Measurements from ENCODE around the gene ESAM.

ESAM gene

DNA sequence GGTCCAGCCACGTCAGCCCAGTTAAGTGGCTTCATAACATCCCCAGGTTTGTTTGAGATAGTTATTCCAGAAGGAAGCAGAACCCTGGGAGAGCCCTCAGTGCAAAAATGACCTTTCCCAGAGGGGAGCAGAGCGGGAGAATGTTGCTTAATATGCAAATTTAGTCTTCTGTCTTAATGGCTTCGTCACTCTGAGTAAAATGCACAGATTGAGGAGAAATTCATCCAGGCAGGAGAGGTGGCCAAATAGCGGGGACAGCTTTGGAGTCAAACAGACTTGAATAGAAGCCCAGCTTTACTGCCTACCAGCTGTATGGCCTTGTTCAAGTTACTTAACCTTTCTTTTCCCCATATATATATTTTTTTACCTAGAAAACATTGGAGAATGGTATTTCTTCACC, 34.6 kb downstream of the ESAM start:
- DNase-seq, result no peak

DNA sequence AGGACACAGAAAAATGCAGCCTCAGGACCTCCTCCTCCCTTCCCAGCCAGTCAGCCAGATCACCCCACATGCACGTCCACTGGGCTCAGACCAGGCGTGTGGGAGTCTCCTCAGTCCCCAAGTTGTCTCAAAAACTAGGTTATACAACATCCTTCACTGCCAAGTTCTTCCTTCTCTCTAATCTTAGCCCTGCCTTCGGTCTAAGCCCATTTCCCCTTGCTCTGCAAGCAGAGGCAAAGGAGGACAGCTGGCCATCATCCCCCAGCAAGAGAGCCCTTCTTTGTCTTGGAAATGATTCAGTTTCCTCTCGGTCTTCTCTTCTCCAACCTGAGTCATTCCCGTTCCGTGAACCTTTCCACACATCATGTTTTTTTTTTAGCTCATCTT, 36.4 kb downstream of the ESAM start:
- no peak for DNase-seq

DNA sequence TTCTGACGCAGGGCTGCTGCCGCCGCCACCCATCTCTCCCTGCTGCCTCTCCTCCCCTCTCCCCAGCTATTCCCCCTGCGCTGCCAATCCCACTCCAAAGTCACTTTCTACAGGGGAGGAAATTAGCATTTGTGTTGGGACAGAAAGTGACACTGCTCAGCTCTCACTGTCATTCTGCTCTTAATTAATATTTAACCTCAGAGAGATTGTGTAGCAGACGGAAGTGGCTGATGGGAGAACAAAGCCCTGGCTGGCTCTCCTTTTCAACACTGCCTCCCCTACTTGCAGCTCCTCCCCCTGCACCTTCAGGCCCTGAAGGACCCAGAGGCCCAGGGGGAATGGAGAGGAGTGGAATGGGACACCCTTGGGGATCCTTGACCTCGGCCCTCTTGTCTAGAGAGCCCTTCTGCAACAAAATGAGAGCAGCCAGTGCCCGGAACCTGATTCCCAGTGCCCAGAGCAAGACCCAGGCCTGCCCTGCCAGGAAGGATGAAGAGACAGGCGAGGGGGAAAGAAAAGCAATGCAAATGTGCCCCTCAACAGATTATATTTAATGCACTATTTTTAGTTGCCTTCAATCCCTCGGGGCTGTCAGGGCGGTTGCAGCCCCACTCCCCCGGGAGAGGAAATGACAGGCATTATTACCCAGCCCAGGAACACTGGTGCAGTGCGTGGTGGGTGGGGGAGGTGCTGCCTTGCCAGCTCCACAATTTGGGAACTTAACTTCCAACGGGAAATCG, 36.9 kb downstream of the ESAM start:
- no peak for DNase-seq

DNA sequence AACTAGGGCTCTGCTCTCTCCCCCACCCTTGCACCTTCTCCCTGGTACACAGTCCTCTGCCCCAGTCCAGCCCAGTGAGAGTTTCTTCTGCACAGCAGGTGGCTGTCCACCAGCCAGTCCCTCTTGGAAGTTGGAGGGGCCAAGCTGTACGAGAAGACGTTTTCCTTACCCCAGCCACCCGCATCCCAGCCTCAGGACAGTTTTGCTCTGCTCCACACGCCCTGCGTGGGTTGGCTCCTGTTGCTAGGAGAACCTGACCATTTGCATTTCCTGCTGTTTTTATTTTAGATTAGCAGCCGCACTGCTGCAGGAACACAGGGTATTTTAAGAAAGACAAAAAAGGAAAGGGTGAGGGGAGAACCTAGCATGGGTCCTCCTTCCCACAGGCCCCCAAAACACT, 39.9 kb downstream of the ESAM start:
- no peak for DNase-seq

GRCh38 chr11:124719534-124719933, 42.6 kb downstream of the ESAM start:
- no peak for DNase-seq

DNA sequence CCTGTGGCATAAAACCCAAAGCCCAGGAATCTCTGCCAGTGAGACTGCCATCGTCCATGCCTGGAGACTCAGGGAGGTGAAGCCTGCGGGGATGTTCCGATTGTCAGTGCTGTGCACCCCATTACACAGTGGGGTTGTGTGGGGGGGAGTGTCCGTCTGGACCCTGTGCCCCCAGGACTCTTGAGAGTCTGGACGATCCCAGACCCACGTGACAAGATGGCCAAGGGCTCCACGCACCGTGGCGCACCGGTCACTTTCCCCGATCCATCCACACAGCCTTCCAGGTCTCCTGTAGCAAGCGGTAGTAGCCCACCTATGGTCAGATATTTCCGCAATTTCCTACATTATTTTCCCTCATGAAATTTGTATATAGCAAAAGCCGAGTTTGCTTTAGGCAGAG, 43.3 kb downstream of the ESAM start:
- DNase-seq, result no peak

GRCh38 chr11:124717786-124718651, 44.1 kb downstream of the ESAM start:
- peak; percentile 26 for DNase-seq

DNA sequence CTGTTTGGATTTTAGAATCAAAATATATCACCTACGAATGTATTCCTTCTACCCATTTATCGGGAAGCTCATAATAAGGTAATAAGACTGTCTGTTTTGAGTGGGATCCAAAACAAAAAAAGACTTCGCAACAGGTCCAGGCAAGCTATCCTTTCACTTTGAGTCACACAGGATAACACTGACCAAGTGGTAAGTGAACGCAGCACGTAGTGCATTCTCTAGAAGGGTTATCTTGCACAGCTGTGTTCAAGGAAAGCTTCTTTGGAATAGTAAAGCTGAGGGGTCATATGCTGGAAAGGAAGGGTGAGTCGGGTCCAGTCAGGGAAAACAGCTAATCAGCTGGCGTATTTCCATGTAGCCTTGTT, 44.7 kb downstream of the ESAM start:
- no peak for DNase-seq

- DNase-seq, result no peak
Observed at GRCh38 chr11:124716591-124716990, 45.5 kb downstream of the ESAM start.

DNA sequence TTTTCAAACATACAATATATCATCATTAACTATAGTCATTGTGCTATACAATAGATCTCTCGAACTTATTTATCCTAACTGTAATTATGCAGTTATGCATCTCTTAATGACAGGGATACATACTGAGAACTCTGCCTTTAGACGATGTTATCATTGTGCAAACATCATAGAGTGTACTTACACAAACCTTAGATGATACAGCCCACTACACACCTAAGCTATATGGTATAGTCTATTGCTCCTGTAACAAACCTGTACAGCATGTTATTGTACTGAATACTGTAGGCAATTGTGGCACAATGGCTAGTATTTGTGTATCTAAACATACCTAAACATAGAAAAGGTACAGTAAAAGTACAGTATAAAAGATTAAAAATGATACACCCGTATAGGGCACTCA, 49.7 kb downstream of the ESAM start:
- no peak for DNase-seq

GRCh38 chr11:124707829-124708228, 54.3 kb downstream of the ESAM start:
- no peak for DNase-seq

Measured in stimulated activated CD4-positive, alpha-beta T cell treated with anti-CD3 and anti-CD28 coated beads, Interleukin-15, amount 100 ng/mL, for 24 hours (primary cell).